Karpas-422 (cell line): ENCODE data around the gene DNAI2. TPM values are rescaled to one million over a fixed set of nuclear protein-coding genes. Genes with fewer than 3 reads are reported as not detected.
"Not testable (repeated sequence)": the region's sequence is repeated elsewhere in the genome, so short reads cannot be mapped to it uniquely, and the experiment has no call there.

ENCODE experiments used
- DNase-seq: peaks from one replicate; pipeline ENCODE4 v3.0.0-alpha.2; 2015
- H2AFZ ChIP-seq: fragments of 200-600 bp; sonication (generic); 2 replicates; pipeline ENCODE4 v1.6.1; 2014; ENCODE audit warnings: antibody characterized with exemption, low read length, mixed read lengths
- H3K27ac ChIP-seq: fragments of 200-600 bp; sonication (generic); 2 replicates; pipeline ENCODE4 v1.5.1; 2014; ENCODE audit warnings: mild to moderate bottlenecking, low read length, moderate library complexity
- H3K27me3 ChIP-seq: fragments of 200-600 bp; sonication (generic); 2 replicates; pipeline ENCODE4 v1.6.1; 2014; ENCODE audit warnings: low read length, mixed read lengths
- H3K36me3 ChIP-seq: fragments of 200-600 bp; sonication (generic); 2 replicates; pipeline ENCODE4 v1.6.1; 2014; ENCODE audit warnings: low read length, mixed read lengths; ENCODE audit not compliant: insufficient read depth
- H3K4me1 ChIP-seq: fragments of 200-600 bp; sonication (generic); 2 replicates; pipeline ENCODE4 v1.6.1; 2014; ENCODE audit warnings: mild to moderate bottlenecking, low read length, mixed read lengths
- H3K4me2 ChIP-seq: fragments of 200-600 bp; sonication (generic); 2 replicates; pipeline ENCODE4 v1.6.1; 2014; ENCODE audit warnings: low read length, low read depth, mild to moderate bottlenecking; ENCODE audit not compliant: poor library complexity, severe bottlenecking
- H3K4me3 ChIP-seq: fragments of 200-600 bp; sonication (generic); 2 replicates; pipeline ENCODE4 v1.5.1; 2014; ENCODE audit warnings: mild to moderate bottlenecking, antibody characterized with exemption, low read length, mixed read lengths
- H3K79me2 ChIP-seq: fragments of 200-600 bp; sonication (generic); 2 replicates; pipeline ENCODE4 v1.6.1; 2014; ENCODE audit warnings: mild to moderate bottlenecking, low read length, mixed read lengths
- H3K9ac ChIP-seq: fragments of 200-600 bp; sonication (generic); 2 replicates; pipeline ENCODE4 v1.6.0; 2014; ENCODE audit warnings: low read length
- H3K9me2 ChIP-seq: fragments of 200-600 bp; sonication (generic), shearing (Covaris generic); replicated peaks from 2 replicates; pipeline ENCODE4 v1.6.0; 2014; ENCODE audit warnings: mild to moderate bottlenecking, low read length, moderate library complexity; ENCODE audit not compliant: insufficient read depth
- H3K9me3 ChIP-seq: fragments of 300-700, 200-600 bp; sonication (generic); 2 replicates; pipeline ENCODE4 v1.6.1; 2014; ENCODE audit warnings: low read length, mixed read lengths
- H4K20me1 ChIP-seq: fragments of 200-600 bp; sonication (generic); 2 replicates; pipeline ENCODE4 v1.6.1; 2014; ENCODE audit warnings: mild to moderate bottlenecking, antibody characterized with exemption, low read length, low read depth; ENCODE audit not compliant: insufficient read depth
- total RNA-seq: library from RNA; depleted of rRNA; stranded (reverse); fragments of >200 nt; shearing (Covaris generic); gene quantifications from 2 replicates; pipeline ENCODE4 v1.2.3, GENCODE V29; 2014; ENCODE audit warnings: low replicate concordance

The DNAI2 gene
- total RNA-seq, 1 experiment from 2014 or later: not detected

DNA sequence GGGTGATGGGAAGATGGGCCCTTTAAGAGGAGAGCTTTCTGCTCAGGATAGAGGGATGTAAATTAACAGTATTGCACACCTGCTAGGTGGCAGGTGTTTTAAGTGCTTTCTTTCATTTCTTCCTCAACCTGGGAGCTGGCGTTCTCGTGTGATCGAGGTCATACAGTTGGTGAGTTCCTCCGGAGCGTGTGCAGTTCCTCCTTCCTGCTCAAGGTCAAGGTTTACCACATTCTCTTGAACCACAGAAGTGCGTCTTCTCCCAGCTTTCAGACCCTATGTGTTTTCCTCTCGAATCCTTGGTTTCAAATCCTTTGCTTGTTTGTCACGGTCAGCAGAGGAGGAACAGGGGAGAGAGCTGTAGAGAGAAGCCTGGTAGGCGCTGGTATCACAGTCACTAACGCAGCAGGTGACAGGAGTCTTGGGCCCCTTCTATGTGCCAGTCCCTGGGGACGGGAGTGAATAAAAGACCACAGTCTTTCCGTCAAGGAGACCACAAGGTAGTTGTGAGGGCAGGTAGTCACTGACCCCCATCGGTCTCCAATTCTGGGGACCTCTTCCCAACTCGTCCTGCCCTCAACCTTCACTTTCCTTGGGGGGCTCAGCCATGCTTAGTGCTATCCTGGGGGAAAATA lies 791 bp downstream of the DNAI2 start:
- Histone ChIP-seq H3K4me1 (no peaks in the 10 kb centered on the region), H3K27me3 (no peaks in the 10 kb centered on the region), H3K4me2 (no peak overlapping the region), H3K36me3 (no peaks in the 10 kb centered on the region), H4K20me1 (no peaks in the 10 kb centered on the region), H3K9ac (no peak overlapping the region), H3K79me2 (no peaks in the 10 kb centered on the region), H3K9me3 (no peaks in the 10 kb centered on the region), H3K4me3 (no peak overlapping the region), H3K27ac (no peak overlapping the region), H3K9me2 (no peaks in the 10 kb centered on the region), H2AFZ (no peak overlapping the region)
- DNase-seq: no peak

DNA sequence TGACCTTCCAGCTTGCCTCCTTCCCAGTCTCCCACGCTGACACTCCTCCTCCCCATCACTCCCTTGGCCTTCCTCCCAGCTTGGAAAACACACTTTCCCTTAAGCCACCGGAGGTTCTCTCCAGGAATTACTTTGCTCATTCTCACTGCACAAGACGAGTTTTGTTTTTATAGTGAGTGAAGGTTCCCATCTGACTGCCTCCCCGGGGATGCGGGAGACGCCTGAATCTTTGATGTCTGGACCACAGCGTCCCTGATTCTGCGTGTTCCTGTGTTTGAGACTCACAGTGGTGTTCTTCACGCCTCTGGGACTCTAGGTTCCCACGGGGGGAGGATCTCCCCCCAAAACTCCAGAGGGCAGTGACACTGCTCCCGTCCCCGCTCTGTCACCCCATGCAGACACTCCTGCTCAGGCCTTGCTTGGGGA lies 2.0 kb downstream of the DNAI2 start:
- Histone ChIP-seq H3K9ac (no peak overlapping the region), H3K27ac (no peak overlapping the region), H2AFZ (no peak overlapping the region), H3K79me2 (no peaks in the 10 kb centered on the region), H3K27me3 (no peaks in the 10 kb centered on the region), H3K4me1 (no peaks in the 10 kb centered on the region), H3K4me3 (no peak overlapping the region), H3K36me3 (no peaks in the 10 kb centered on the region), H4K20me1 (no peaks in the 10 kb centered on the region), H3K4me2 (no peak overlapping the region), H3K9me2 (no peaks in the 10 kb centered on the region), H3K9me3 (no peaks in the 10 kb centered on the region)
- no peak for DNase-seq

DNA sequence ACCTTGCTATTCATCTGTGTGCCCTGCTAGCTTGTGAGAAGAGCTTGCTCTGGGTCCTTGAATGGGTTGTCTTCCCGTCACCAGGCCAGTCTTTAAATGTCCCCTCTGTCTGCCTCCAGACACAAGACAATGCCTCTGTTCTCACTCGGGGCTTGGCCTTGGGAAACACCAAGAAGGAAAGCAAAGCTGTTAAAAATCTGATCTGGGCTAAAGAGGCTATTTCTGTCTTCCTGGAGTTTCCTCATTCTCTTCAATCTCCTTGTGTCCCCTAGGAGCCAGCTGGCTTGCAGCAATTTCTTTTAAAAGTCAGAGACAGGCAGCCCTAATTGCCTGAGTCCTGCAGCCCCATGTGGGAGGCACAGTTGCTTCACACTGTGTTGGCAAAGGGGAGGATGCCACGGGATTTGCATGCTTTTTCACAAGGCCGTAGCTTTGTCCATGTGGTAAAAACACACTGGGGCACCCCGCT lies 2.5 kb downstream of the DNAI2 start:
- no peaks in the 10 kb centered on the region for H3K9me3 ChIP-seq
- H3K4me2 ChIP-seq: no peak overlapping the region
- H3K36me3 ChIP-seq: no peaks in the 10 kb centered on the region
- no peaks in the 10 kb centered on the region for H4K20me1 ChIP-seq
- no peaks in the 10 kb centered on the region for H3K27me3 ChIP-seq
- H3K79me2 ChIP-seq: no peaks in the 10 kb centered on the region
- H3K9me2 ChIP-seq: no peaks in the 10 kb centered on the region
- no peak overlapping the region for H2AFZ ChIP-seq
- no peak for DNase-seq
- no peaks in the 10 kb centered on the region for H3K4me1 ChIP-seq
- no peak overlapping the region for H3K4me3 ChIP-seq
- H3K9ac ChIP-seq: no peak overlapping the region
- H3K27ac ChIP-seq: no peak overlapping the region

DNA sequence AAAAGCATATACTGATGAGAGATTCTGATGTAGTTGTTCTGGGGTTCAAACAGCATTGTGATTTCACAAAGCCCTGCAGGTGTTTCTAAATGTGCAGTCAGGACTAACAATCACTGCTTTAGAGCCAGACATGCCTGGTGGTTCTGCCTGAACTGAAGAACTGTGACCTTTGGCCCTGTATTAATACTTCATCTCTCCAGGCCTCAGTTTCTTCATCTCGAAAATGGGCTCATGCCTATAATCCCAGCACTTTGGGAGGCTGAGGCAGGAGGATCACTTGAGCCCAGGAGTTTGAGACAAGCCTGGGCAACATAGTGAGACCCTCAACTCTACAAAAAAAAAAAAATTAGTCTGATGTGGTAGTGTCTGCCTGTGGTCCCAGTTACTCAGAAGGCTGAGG lies 3.9 kb downstream of the DNAI2 start:
- no peaks in the 10 kb centered on the region for H3K9me2 ChIP-seq
- H3K27ac ChIP-seq: no peak overlapping the region
- no peaks in the 10 kb centered on the region for H3K36me3 ChIP-seq
- no peak overlapping the region for H3K4me3 ChIP-seq
- H2AFZ ChIP-seq: no peak overlapping the region
- no peak for DNase-seq
- no peaks in the 10 kb centered on the region for H3K4me1 ChIP-seq
- no peaks in the 10 kb centered on the region for H4K20me1 ChIP-seq
- H3K4me2 ChIP-seq: no peak overlapping the region
- H3K27me3 ChIP-seq: no peaks in the 10 kb centered on the region
- H3K79me2 ChIP-seq: no peaks in the 10 kb centered on the region
- H3K9me3 ChIP-seq: no peaks in the 10 kb centered on the region
- no peak overlapping the region for H3K9ac ChIP-seq

DNA sequence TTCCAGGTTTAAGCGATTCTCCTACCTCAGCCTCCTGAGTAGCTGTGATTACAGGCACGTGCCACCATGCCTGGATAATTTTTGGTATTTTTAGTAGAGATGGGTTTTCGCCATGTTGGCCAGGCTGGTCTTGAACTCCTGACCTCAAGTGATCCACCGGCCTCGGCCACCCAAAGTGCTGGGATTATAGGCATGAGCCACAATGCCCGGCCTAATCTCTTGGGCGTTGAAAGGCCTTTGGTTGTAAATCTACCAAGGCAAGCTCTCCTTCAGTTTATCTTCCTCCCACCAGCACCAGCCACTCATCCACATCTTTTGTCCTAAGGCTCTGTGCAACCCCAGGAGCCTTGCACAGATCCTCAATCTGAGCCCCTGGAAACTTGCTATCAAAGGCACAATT lies 5.6 kb downstream of the DNAI2 start:
- not testable (repeated sequence) for H3K79me2 ChIP-seq, DNase-seq, H3K27ac ChIP-seq, H4K20me1 ChIP-seq, H3K27me3 ChIP-seq, H2AFZ ChIP-seq, H3K4me3 ChIP-seq, H3K9me2 ChIP-seq, H3K36me3 ChIP-seq, H3K4me2 ChIP-seq, H3K4me1 ChIP-seq, H3K9me3 ChIP-seq, H3K9ac ChIP-seq

DNA sequence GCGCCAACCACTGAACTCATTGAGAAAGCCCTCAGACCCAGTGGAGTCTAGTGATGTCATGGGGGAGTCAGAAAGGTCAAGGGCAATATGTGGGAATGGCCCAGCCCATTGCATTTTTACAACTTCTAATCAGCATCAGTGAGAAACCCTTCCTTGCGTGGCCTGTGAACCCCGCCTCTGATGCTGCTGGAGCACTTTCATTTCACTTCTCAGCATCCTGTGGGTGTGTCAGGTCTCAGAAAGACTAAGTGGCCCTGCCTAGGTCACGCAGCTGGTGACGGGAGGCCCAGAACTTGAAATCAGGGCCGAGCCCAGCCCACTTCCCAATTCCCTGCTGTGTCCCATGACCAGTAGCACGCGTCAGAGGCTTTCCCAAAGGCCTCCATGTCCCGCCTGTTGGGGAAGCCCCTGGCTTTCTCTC lies 6.1 kb downstream of the DNAI2 start:
- H3K36me3 ChIP-seq: no peaks in the 10 kb centered on the region
- DNase-seq: no peak
- H3K79me2 ChIP-seq: no peaks in the 10 kb centered on the region
- H3K9ac ChIP-seq: no peak overlapping the region
- H2AFZ ChIP-seq: no peak overlapping the region
- H3K4me1 ChIP-seq: peaks cover 3% of the 10 kb centered on the region
- no peaks in the 10 kb centered on the region for H3K9me3 ChIP-seq
- no peak overlapping the region for H3K4me3 ChIP-seq
- no peaks in the 10 kb centered on the region for H3K27me3 ChIP-seq
- no peak overlapping the region for H3K4me2 ChIP-seq
- no peak overlapping the region for H3K27ac ChIP-seq
- no peaks in the 10 kb centered on the region for H3K9me2 ChIP-seq
- no peaks in the 10 kb centered on the region for H4K20me1 ChIP-seq

DNA sequence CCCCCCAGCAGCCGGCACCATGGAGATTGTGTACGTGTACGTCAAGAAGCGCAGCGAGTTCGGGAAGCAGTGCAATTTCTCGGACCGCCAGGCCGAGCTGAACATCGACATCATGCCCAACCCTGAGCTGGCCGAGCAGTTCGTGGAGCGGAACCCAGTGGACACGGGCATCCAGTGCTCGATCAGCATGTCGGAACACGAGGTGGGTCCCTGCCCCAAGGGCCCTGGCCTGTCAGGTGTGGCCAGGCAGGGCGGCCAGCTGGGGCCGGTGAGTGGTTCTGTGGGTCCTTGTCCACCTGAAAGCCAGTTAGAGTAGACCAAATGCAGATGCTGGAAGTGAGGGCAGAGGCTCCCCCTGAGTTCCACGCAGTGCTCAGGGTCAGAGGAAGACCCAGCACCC lies 7.8 kb downstream of the DNAI2 start:
- no peak overlapping the region for H3K9ac ChIP-seq

DNA sequence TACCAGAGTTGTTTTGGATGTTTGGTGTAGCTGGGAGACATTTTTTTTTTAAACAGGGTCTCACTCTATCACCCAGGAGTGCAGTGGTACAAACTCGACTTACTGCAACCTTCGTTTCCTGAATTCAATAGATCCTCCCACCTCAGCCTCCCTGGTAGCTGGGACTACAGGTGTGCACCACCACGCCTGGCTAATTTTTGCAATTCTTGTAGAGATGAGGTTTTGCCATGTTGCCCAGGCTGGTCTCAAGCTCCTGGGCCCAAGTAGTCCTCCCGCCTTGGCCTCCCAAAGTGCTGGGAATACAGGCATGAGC lies 8.2 kb downstream of the DNAI2 start:
- not testable (repeated sequence) for H2AFZ ChIP-seq, H3K36me3 ChIP-seq, H3K27ac ChIP-seq, H3K9me2 ChIP-seq, H3K9me3 ChIP-seq, H4K20me1 ChIP-seq, H3K4me1 ChIP-seq, H3K27me3 ChIP-seq, H3K4me3 ChIP-seq, H3K79me2 ChIP-seq, H3K9ac ChIP-seq, DNase-seq, H3K4me2 ChIP-seq

More for the DNA sequence above, 7.8 kb downstream of the DNAI2 start:
- H3K4me1 ChIP-seq: peaks cover 5% of the 10 kb centered on the region
- no peak for DNase-seq
- no peaks in the 10 kb centered on the region for H3K36me3 ChIP-seq
- H2AFZ ChIP-seq: no peak overlapping the region
- H3K27me3 ChIP-seq: no peaks in the 10 kb centered on the region
- H3K9me3 ChIP-seq: no peaks in the 10 kb centered on the region
- H3K27ac ChIP-seq: no peak overlapping the region
- H3K4me3 ChIP-seq: no peak overlapping the region
- H3K4me2 ChIP-seq: no peak overlapping the region
- H3K9me2 ChIP-seq: no peaks in the 10 kb centered on the region
- no peaks in the 10 kb centered on the region for H3K79me2 ChIP-seq
- no peaks in the 10 kb centered on the region for H4K20me1 ChIP-seq
